H1 (cell line): ENCODE measurements around the gene SPDYC. TPM values are rescaled to one million over a fixed set of nuclear protein-coding genes. Genes with fewer than 3 reads are reported as not detected.

Experiments used
- ASH2L ChIP-seq: fragments of 200-600, 300-600 bp; sonication (generic); IDR thresholded peaks from one replicate; pipeline ENCODE4 v1.7.1; 2017; ENCODE audit warnings: low read length
- CBX5 ChIP-seq: fragments of 300-800, 300-1000 bp; sonication (generic); IDR thresholded peaks from 2 replicates; pipeline ENCODE4 v1.7.1; 2016; ENCODE audit warnings: antibody characterized with exemption, low read length, low read depth
- CHD1 ChIP-seq: IDR thresholded peaks from 2 replicates; pipeline ENCODE4 v1.6.1; 2012; ENCODE audit warnings: low read depth, low read length, improper control_type of control experiment
- CHD2 ChIP-seq: IDR thresholded peaks from 2 replicates; pipeline ENCODE4 v1.6.1; 2012; ENCODE audit warnings: low read length, improper control_type of control experiment
- CREB1 ChIP-seq: IDR thresholded peaks from 2 replicates; pipeline ENCODE4 v1.6.1; 2012; ENCODE audit warnings: inconsistent platforms
- EGR1 ChIP-seq: IDR thresholded peaks from 2 replicates; pipeline ENCODE4 v1.6.1; 2011; ENCODE audit warnings: low read depth, low read length, borderline replicate concordance
- EZH2 ChIP-seq: fragments of 200-600 bp; sonication (generic); IDR thresholded peaks from 2 replicates; pipeline ENCODE4 v1.7.1; 2012; ENCODE audit warnings: low read depth, mild to moderate bottlenecking, moderate library complexity, low read length, inconsistent platforms; ENCODE audit not compliant: severe bottlenecking
- GABPA ChIP-seq: IDR thresholded peaks from 2 replicates; pipeline ENCODE4 v1.6.1; 2011; ENCODE audit warnings: mild to moderate bottlenecking, low read length, moderate library complexity, borderline replicate concordance; ENCODE audit not compliant: insufficient read depth
- KDM1A ChIP-seq: fragments of 200-600, 300-600 bp; sonication (generic); IDR thresholded peaks from 2 replicates; pipeline ENCODE4 v1.7.1; 2016; ENCODE audit warnings: mild to moderate bottlenecking, low read length, borderline replicate concordance
- NANOG ChIP-seq: IDR thresholded peaks from 2 replicates; pipeline ENCODE4 v1.6.1; 2011; ENCODE audit warnings: low read length, low read depth, mild to moderate bottlenecking, inconsistent platforms; ENCODE audit not compliant: insufficient read depth, poor library complexity, severe bottlenecking
- NRF1 ChIP-seq: IDR thresholded peaks from 2 replicates; pipeline ENCODE4 v1.6.1; 2011; ENCODE audit warnings: mild to moderate bottlenecking, low read depth, low read length, improper control_type of control experiment
- PHF8 ChIP-seq: fragments of 200-600 bp; sonication (generic); conservative IDR thresholded peaks from 2 replicates; pipeline ENCODE4 v1.7.1; 2012; ENCODE audit warnings: low read depth, mild to moderate bottlenecking, inconsistent platforms, low read length, moderate library complexity
- POLR2AphosphoS5 ChIP-seq: IDR thresholded peaks from 2 replicates; pipeline ENCODE4 v1.6.1; 2011; ENCODE audit warnings: low read depth, low read length
- RAD21 ChIP-seq, 2 experiments: IDR thresholded peaks in 1 of 2; conservative IDR thresholded peaks in 1 of 2; 2 replicates each; pipeline ENCODE4 v1.6.1; 2011; ENCODE audit warnings: low read depth in 2 of 2, low read length in 2 of 2, improper control_type of control experiment in 1 of 2, inconsistent platforms in 1 of 2, mild to moderate bottlenecking in 1 of 2, moderate library complexity in 1 of 2
- RBBP5 ChIP-seq: IDR thresholded peaks from 2 replicates; pipeline ENCODE4 v1.7.1; 2012; ENCODE audit warnings: low read depth, mild to moderate bottlenecking, inconsistent platforms, low read length, moderate library complexity, borderline replicate concordance
- RNF2 ChIP-seq: fragments of 200-900, 300-1000 bp; sonication (generic); IDR thresholded peaks from 2 replicates; pipeline ENCODE4 v1.7.1; 2016; ENCODE audit warnings: borderline replicate concordance, low read depth, mild to moderate bottlenecking, antibody characterized with exemption, low read length; ENCODE audit not compliant: poor library complexity, severe bottlenecking; ENCODE audit errors: missing control alignments
- SIRT6 ChIP-seq: IDR thresholded peaks from one replicate; pipeline ENCODE4 v1.7.1; 2012; ENCODE audit warnings: low read length, inconsistent platforms
- SIX5 ChIP-seq: IDR thresholded peaks from 2 replicates; pipeline ENCODE4 v1.6.1; 2011; ENCODE audit warnings: mild to moderate bottlenecking, low read depth, low read length
- SP1 ChIP-seq: IDR thresholded peaks from 2 replicates; pipeline ENCODE4 v1.6.1; 2011; ENCODE audit warnings: low read depth, low read length
- SRF ChIP-seq: IDR thresholded peaks from 2 replicates; pipeline ENCODE4 v1.6.1; 2011; ENCODE audit warnings: mild to moderate bottlenecking, low read depth, low read length, moderate library complexity
- TAF1 ChIP-seq: IDR thresholded peaks from 2 replicates; pipeline ENCODE4 v1.6.1; 2011; ENCODE audit warnings: mild to moderate bottlenecking, low read depth, low read length
- TCF12 ChIP-seq: IDR thresholded peaks from 2 replicates; pipeline ENCODE4 v1.6.1; 2011; ENCODE audit warnings: low read depth, mild to moderate bottlenecking, low read length
- YY1 ChIP-seq: IDR thresholded peaks from 2 replicates; pipeline ENCODE4 v1.6.1; 2011; ENCODE audit warnings: low read depth, mild to moderate bottlenecking, low read length
- polyA plus RNA-seq, 7 experiments: library from polyadenylated mRNA; depleted of rRNA in 3 of 7; stranded (reverse) in 5 of 7; unstranded in 2 of 7; fragments of >200 nt in 5 of 7; fragments of 200-250 nt in 2 of 7; gene quantifications; 1 replicate in 5 of 7; 2 replicates in 1 of 7; 4 replicates in 1 of 7; pipeline versions ENCODE4 v1.2.1 to v1.2.3, GENCODE V29; 2011 to 2013; ENCODE audit warnings: missing spikeins in 2 of 7, mixed read lengths in 2 of 7
- total RNA-seq: library from RNA; stranded (reverse); fragmentation: NEBNext Ultra II Directional; extraction: Animal tissue kit (Norgen Biotek cat#: 25700); gene quantifications from 2 replicates; pipeline ENCODE4 v1.2.1, GENCODE V29; 2021
- TF ChIP-seq, protein P1 (sequence below): IDR thresholded peaks from 2 replicates; pipeline ENCODE4 v1.6.1; 2012; ENCODE audit warnings: inconsistent platforms

Gene SPDYC
- total and polyA plus RNA-seq, 2 of the 8 experiments (the other 6 are each of a cell fraction or from before 2014, with no cell fraction given): 0.15 TPM; not detected in 1

DNA sequence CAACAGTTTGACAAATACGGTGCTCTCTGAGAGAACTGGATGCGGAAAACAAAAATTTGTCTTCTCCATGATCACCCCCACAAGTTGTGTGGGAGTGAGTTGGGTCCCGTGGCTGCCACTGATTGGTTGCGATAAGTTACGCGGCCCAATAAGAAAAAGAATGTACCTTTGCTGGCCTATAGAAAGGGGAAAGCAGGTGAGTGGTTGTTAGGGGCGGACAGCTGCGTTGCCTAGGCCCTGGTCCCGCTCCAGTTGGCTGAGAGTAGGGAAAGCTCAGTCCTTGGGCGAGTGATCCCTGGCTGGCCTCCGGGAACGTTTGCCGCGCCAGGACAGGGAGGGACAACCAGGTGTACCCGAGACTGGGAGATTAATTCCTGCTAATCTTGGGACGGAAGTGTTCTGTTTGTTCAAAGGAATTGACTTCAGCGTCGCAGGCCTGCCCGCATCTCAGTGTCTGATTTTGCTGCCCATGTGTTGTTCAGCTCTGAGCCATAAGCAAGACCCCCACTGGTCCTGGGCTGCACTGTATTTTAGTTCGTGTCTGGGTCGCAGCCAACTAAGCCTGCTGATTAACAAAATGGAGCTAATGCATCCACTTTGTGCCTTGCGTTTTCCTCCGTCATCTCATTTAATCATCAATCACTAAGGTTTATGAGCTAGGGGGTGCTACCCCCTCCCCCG, 34.9 kb upstream of the SPDYC start (continued):
- TF ChIP-seq TCF12 (0 out of 2 replicates have a peak, but pooled peaks have one; percentile 47), EZH2 (no peak), YY1 (no peak; the same call in 1 of the 2 replicates), PHF8 (no peak; the same call in 1 of the 2 replicates), NANOG (no peak), SIRT6 (no peak), POLR2AphosphoS5 (peak; percentile 96), CHD1 (no peak), NRF1 (no peak), CHD2 (peak; percentile 64), CBX5 (no peak), EGR1 (no peak), RAD21 (IDR thresholded peaks at IDR 0.05 in 1 of 2, conservative IDR thresholded peaks at IDR 0.05 in 1 of 2; ENCODE audit: low read depth in 2 of 2, low read length in 2 of 2) (no peak), SIX5 (no peak), ASH2L (no peak), SRF (no peak), KDM1A (no peak), TAF1 (peak; percentile 94), RNF2 (no peak), SP1 (peak; percentile 96), RBBP5 (no peak; the same call in 1 of the 2 replicates), GABPA (0 out of 2 replicates have a peak, but pooled peaks have one; percentile 23), CREB1 (no peak)
- TF ChIP-seq, protein P1, sequence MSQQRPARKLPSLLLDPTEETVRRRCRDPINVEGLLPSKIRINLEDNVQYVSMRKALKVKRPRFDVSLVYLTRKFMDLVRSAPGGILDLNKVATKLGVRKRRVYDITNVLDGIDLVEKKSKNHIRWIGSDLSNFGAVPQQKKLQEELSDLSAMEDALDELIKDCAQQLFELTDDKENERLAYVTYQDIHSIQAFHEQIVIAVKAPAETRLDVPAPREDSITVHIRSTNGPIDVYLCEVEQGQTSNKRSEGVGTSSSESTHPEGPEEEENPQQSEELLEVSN: no peak
